IgD-negative memory B cell (primary cell): ENCODE measurements around the gene RNLS. TPM values are rescaled to one million over a fixed set of nuclear protein-coding genes. Genes with fewer than 3 reads are reported as not detected.

Source experiments
- H3K27ac Mint-ChIP-seq, 3 donors: one replicate each; pipeline ENCODE4 v1.8.0; 2020 to 2022; ENCODE audit warnings: mild to moderate bottlenecking in 3 of 3, mixed read lengths in 3 of 3, moderate library complexity in 1 of 3
- H3K27me3 Mint-ChIP-seq: one replicate; pipeline ENCODE4 v1.8.0; 2021; ENCODE audit warnings: mixed read lengths
- H3K36me3 Mint-ChIP-seq: one replicate; pipeline ENCODE4 v1.8.0; 2020; ENCODE audit warnings: mild to moderate bottlenecking, mixed read lengths
- H3K4me1 Mint-ChIP-seq, 3 donors: one replicate each; pipeline ENCODE4 v1.8.0; 2020 to 2022; ENCODE audit warnings: mixed read lengths in 3 of 3, mild to moderate bottlenecking in 1 of 3
- H3K4me3 Mint-ChIP-seq, 4 donors: one replicate each; pipeline ENCODE4 v1.8.0; 2020 to 2022; ENCODE audit warnings: mild to moderate bottlenecking in 4 of 4, mixed read lengths in 4 of 4, moderate library complexity in 3 of 4
- H3K9me3 Mint-ChIP-seq, 3 donors: one replicate each; pipeline ENCODE4 v1.8.0; 2020 to 2021; ENCODE audit warnings: mixed read lengths in 3 of 3, mild to moderate bottlenecking in 1 of 3
- polyA plus RNA-seq: library from polyadenylated mRNA; unstranded; fragments of 300-500 nt; fragmentation: Illumina TruSeq; gene quantifications from one replicate; pipeline ENCODE4 v1.2.3, GENCODE V29; 2021

RNLS gene
- polyA plus RNA-seq, 1 donor from 2014 or later = 6.8 TPM

DNA sequence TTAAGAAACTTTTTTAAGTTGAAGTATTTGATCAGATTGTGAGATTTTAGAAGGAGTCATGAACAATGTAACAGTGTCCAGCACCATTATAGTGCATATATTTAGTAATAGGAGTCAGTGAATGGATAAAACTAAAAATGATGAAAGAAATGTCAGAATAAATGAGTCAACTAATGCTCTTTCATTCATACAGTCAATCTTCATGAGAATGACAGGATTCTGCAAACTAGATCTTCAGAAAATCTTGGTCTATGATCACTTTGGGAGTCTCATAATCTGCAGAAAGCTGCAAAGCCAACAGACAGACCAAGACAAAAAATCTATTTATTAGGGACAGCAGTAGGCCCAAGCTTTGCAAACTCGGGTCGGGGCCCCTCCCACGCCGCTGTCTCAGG, 710 bp downstream of the RNLS start:
- peak overlapping the region; percentile 93 to 99 (median 95) for H3K4me3 Mint-ChIP-seq
- no peaks in the 10 kb centered on the region for H3K36me3 Mint-ChIP-seq
- H3K9me3 Mint-ChIP-seq = no peaks in the 10 kb centered on the region
- H3K27me3 Mint-ChIP-seq = no peaks in the 10 kb centered on the region
- H3K27ac Mint-ChIP-seq = peak overlapping the region; percentile 84 to 97 (median 93)
- peaks cover 10 to 12% (median 11%) of the 10 kb centered on the region in 3 donors for H3K4me1 Mint-ChIP-seq

GRCh38 chr10:88565072-88565471, 18.0 kb downstream of the RNLS start:
- Mint-ChIP-seq H3K27me3 (no peaks in the 10 kb centered on the region), H3K27ac (no peak overlapping the region), H3K4me1 (peaks cover 3 to 8% (median 3%) of the 10 kb centered on the region in 3 donors)

GRCh38 chr10:88562152-88562551, 21.0 kb downstream of the RNLS start:
- Mint-ChIP-seq H3K9me3 (no peaks in the 10 kb centered on the region), H3K36me3 (peaks cover 5% of the 10 kb centered on the region), H3K4me3 (peak overlapping the region in 1 of 4 donors; percentile 52), H3K27me3 (no peaks in the 10 kb centered on the region), H3K27ac (no peak overlapping the region), H3K4me1 (peaks cover 3 to 8% (median 3%) of the 10 kb centered on the region in 3 donors)

More at GRCh38 chr10:88565072-88565471, 18.0 kb downstream of the RNLS start:
- H3K9me3 Mint-ChIP-seq = no peaks in the 10 kb centered on the region
- no peak overlapping the region for H3K4me3 Mint-ChIP-seq
- H3K36me3 Mint-ChIP-seq = peaks cover 7% of the 10 kb centered on the region

- Mint-ChIP-seq H3K4me3 (no peak overlapping the region), H3K9me3 (no peaks in the 10 kb centered on the region), H3K36me3 (peaks cover 7% of the 10 kb centered on the region), H3K27me3 (no peaks in the 10 kb centered on the region), H3K27ac (no peak overlapping the region), H3K4me1 (peaks cover 0 to 2% (median 0%) of the 10 kb centered on the region in 3 donors)
These were observed 25.5 kb downstream of the RNLS start for GRCh38 chr10:88557658-88558057.

GRCh38 chr10:88557256-88557655, 25.9 kb downstream of the RNLS start:
- Mint-ChIP-seq H3K4me3 (no peak overlapping the region), H3K27me3 (no peaks in the 10 kb centered on the region), H3K36me3 (peaks cover 5% of the 10 kb centered on the region), H3K9me3 (no peaks in the 10 kb centered on the region), H3K4me1 (no peaks in the 10 kb centered on the region), H3K27ac (no peak overlapping the region)

GRCh38 chr10:88555190-88555908, 27.8 kb downstream of the RNLS start:
- Mint-ChIP-seq H3K9me3 (no peaks in the 10 kb centered on the region), H3K4me3 (no peak overlapping the region), H3K27ac (no peak overlapping the region), H3K4me1 (no peaks in the 10 kb centered on the region), H3K27me3 (no peaks in the 10 kb centered on the region), H3K36me3 (peaks cover 5% of the 10 kb centered on the region)

DNA sequence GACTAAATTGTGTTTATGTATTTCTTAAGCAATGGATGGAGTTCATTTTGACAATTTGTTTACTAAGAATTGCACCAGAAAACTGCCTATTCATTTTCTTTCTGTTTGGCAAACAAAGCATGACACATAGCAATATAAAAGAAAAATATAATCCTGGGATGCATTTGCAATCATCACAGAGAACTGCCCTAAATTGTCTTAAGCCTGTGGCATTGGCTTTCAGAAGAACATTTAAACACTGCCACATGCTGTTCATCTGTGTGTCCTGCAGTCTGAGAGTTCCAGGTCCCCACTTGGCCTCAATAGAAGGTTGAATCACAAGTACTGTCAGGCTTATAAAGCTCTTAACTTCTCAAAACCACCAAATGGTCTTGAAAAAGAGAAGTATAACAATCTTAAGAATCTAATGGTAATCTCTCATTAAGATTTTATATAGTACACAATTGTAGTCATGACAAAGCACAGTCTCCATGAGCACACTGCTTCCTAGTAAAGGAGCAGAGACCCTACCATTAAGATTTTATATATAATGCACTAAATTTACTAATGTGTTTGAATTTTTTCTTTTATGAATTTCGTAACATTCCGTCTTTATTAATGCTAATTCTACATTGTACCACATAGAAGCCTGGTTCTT, 29.9 kb downstream of the RNLS start:
- Mint-ChIP-seq H3K4me3 (no peak overlapping the region), H3K4me1 (no peaks in the 10 kb centered on the region), H3K27ac (no peak overlapping the region), H3K27me3 (no peaks in the 10 kb centered on the region), H3K9me3 (no peaks in the 10 kb centered on the region), H3K36me3 (peaks cover 2% of the 10 kb centered on the region)

DNA sequence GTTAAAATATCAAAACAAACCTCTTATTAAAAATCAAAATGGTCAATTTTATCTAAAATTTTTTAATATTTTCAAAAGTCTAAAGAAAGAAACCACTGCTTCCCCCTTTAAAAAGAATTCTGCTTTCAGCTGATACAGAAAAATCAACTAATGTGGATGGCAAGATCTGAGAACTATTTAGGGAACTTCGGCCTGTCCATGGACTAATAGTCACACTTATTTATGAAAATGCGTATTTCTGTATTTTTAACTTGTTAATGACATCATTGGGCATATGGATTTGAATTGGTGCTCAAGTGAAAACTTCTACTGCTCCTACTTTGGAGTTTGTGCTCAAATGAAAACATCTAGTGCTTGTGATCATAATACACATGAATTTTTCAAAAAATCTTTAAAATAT, 31.9 kb downstream of the RNLS start:
- Mint-ChIP-seq H3K36me3 (peaks cover 2% of the 10 kb centered on the region), H3K4me3 (no peak overlapping the region), H3K27me3 (no peaks in the 10 kb centered on the region), H3K27ac (no peak overlapping the region), H3K9me3 (no peaks in the 10 kb centered on the region), H3K4me1 (no peaks in the 10 kb centered on the region)

- no peak overlapping the region for H3K4me3 Mint-ChIP-seq
- peaks cover 1% of the 10 kb centered on the region for H3K36me3 Mint-ChIP-seq
- H3K27me3 Mint-ChIP-seq = no peaks in the 10 kb centered on the region
- no peaks in the 10 kb centered on the region for H3K4me1 Mint-ChIP-seq
- H3K9me3 Mint-ChIP-seq = no peaks in the 10 kb centered on the region
- H3K27ac Mint-ChIP-seq = no peak overlapping the region
These were observed 36.6 kb downstream of the RNLS start for GRCh38 chr10:88546497-88546896.

- Mint-ChIP-seq H3K36me3 (peaks cover 1% of the 10 kb centered on the region), H3K4me3 (no peak overlapping the region), H3K4me1 (no peaks in the 10 kb centered on the region), H3K9me3 (no peaks in the 10 kb centered on the region), H3K27ac (no peak overlapping the region), H3K27me3 (no peaks in the 10 kb centered on the region)
These were observed 37.8 kb downstream of the RNLS start for GRCh38 chr10:88545359-88545758.

DNA sequence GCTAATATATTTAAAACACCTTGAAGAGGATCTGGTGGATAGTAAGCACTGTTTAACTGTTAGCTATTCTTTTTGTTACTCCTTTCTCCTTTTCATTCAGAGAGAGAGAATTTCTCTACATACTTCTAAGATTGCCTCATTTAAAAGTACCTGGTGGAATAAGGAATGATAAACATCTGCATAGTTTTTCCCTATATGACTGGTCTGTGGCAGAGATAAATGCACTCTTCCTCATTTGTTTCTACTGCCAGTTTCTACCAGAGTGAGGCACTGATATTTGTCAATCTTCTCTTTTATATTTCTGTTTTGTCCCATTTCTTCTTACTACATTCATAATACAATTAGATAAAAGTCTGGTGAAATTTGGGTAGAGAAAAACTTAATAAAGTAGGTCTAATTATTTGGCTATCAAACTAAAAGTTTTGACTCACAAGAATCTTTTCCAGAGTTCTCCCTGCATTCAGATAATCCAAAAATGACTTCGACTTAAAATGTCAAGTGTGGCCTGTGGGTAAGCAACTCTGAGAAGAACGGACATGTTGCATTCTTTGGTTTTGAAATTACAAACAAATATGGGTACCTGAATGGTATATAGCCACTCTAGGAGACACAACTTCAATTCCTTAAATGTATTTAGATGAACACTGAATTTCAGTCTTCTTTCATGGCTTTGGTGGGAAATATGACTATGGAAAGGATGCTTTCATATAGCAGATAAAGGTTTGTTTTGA, 38.8 kb downstream of the RNLS start:
- H3K36me3 Mint-ChIP-seq = peaks cover 1% of the 10 kb centered on the region
- H3K9me3 Mint-ChIP-seq = no peaks in the 10 kb centered on the region
- H3K4me1 Mint-ChIP-seq = no peaks in the 10 kb centered on the region
- H3K4me3 Mint-ChIP-seq = no peak overlapping the region
- no peaks in the 10 kb centered on the region for H3K27me3 Mint-ChIP-seq
- H3K27ac Mint-ChIP-seq = no peak overlapping the region

DNA sequence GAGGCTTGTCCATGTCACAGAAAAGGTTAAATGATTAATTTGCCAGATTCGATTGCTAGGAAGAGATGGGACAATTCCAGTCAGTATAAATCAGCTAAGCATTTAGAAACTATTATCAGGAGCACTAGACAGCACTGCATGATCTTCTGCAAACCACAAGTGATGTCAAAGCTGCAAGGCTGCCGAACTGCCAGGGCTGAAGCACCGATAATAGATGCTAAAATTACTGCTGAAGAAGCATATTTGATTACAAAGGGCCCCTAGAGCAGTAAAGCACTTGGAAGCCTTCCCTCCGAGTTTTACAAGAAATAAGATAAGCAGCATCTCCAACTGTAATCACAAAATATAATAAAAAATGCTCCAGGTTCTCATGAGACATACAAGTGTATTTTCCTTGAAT, 40.6 kb downstream of the RNLS start:
- Mint-ChIP-seq H3K27ac (peak overlapping the region in 1 of 3 donors; percentile 59), H3K27me3 (no peaks in the 10 kb centered on the region), H3K4me3 (no peak overlapping the region), H3K9me3 (no peaks in the 10 kb centered on the region), H3K4me1 (no peaks in the 10 kb centered on the region), H3K36me3 (peaks cover 1% of the 10 kb centered on the region)

DNA sequence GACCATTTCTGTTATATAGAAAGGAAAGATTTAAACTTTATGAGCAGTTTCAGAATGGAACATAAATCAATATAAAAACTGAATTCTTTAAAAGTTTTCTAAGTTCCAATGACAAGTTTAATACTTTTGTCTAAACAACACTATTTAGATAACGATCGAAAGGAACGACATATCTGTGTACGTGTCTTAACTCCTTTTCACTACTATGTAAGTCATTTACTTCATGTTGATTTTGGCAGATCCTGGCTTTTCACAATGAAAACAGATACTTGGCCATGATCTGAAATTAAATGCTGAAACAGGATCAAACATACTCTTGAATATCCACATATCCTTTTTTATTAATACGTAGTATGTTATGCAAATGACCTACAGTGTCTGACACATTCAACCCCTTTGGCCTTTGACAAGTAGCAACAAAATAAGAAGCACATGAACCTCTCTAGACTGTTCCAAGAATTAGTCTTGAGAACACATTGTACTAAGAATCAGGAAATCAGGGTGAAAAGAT, 41.9 kb downstream of the RNLS start:
- H3K27me3 Mint-ChIP-seq = no peaks in the 10 kb centered on the region
- H3K4me1 Mint-ChIP-seq = peaks cover 0 to 1% (median 0%) of the 10 kb centered on the region in 3 donors
- H3K36me3 Mint-ChIP-seq = peaks cover 3% of the 10 kb centered on the region
- H3K27ac Mint-ChIP-seq = no peak overlapping the region
- no peaks in the 10 kb centered on the region for H3K9me3 Mint-ChIP-seq
- no peak overlapping the region for H3K4me3 Mint-ChIP-seq

DNA sequence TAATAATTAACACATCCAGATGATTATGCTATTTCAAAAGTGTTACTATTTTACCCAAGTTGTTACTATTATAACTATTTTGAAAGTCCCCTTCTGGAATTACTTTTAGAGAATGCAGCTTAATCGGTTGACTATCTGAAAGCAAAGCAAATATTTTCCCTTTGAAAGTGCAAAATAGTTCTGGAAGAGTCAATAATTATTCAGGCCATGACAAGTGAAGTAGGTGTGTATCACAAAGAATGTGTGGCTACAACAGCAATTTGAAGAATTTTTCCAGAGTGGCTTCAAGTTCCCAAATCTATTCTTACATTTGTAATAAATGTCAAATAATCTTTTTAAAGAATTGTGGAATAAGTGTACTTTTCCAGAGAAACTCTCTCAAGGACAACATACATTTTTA, 42.8 kb downstream of the RNLS start:
- Mint-ChIP-seq H3K9me3 (no peaks in the 10 kb centered on the region), H3K4me3 (no peak overlapping the region), H3K4me1 (peaks cover 0 to 2% (median 0%) of the 10 kb centered on the region in 3 donors), H3K27me3 (no peaks in the 10 kb centered on the region), H3K27ac (no peak overlapping the region), H3K36me3 (peaks cover 3% of the 10 kb centered on the region)

GRCh38 chr10:88538048-88538447, 45.1 kb downstream of the RNLS start:
- Mint-ChIP-seq H3K9me3 (no peaks in the 10 kb centered on the region), H3K27ac (no peak overlapping the region), H3K36me3 (peaks cover 2% of the 10 kb centered on the region), H3K4me3 (no peak overlapping the region), H3K4me1 (peaks cover 0 to 2% (median 0%) of the 10 kb centered on the region in 3 donors), H3K27me3 (no peaks in the 10 kb centered on the region)
